RPMI7951 (cell line): ENCODE measurements around the gene SEPTIN3. TPM values are rescaled to one million over a fixed set of nuclear protein-coding genes. Genes with fewer than 3 reads are reported as not detected.

Experiments
- DNase-seq: peaks from one replicate; pipeline ENCODE4 v3.0.0-alpha.2; 2012; ENCODE audit warnings: low read depth
- total RNA-seq: library from RNA; depleted of rRNA; stranded (reverse); fragments of >200 nt; shearing (Covaris generic); gene quantifications from 2 replicates; pipeline ENCODE4 v1.2.3, GENCODE V29; 2014; rRNA removed

SEPTIN3 gene
- total RNA-seq, 1 experiment from 2014 or later = 0.36 TPM

- no peak for DNase-seq
Measured at GRCh38 chr22:42016111-42016510, 46.9 kb downstream of the SEPTIN3 start.

GRCh38 chr22:42018224-42018623 is 49.0 kb downstream of the SEPTIN3 start:
- DNase-seq = no peak

Other genes starting within 250 kb of the SEPTIN3 start
- gene CCDC134, start 168.8 kb upstream of the SEPTIN3 start, total RNA-seq = 8.1 and 11.2 TPM in 2 replicates
- 27.4 and 27.6 TPM in 2 replicates for gene SREBF2, start 136.3 kb upstream of the SEPTIN3 start, total RNA-seq
- not detected in 2 replicates for gene SHISA8, start 54.4 kb upstream of the SEPTIN3 start, total RNA-seq
- not detected in 2 replicates for gene TNFRSF13C, start 42.6 kb upstream of the SEPTIN3 start, total RNA-seq
- 50.3 and 57.6 TPM in 2 replicates for gene CENPM, start 22.3 kb upstream of the SEPTIN3 start, total RNA-seq
- 0.12 and 0.39 TPM in 2 replicates for gene WBP2NL, start 29.3 kb downstream of the SEPTIN3 start, total RNA-seq
- 25.8 and 35.4 TPM in 2 replicates for gene NAGA, start 101.4 kb downstream of the SEPTIN3 start, total RNA-seq
- gene PHETA2, start 104.8 kb downstream of the SEPTIN3 start, total RNA-seq = 5.2 and 7.5 TPM in 2 replicates
- gene SMDT1, start 110.3 kb downstream of the SEPTIN3 start, total RNA-seq = 7.2 and 9.5 TPM in 2 replicates
- gene NDUFA6, start 121.3 kb downstream of the SEPTIN3 start, total RNA-seq = 96.1 and 105 TPM in 2 replicates
- gene CYP2D6, start 161.4 kb downstream of the SEPTIN3 start, total RNA-seq = not detected in 2 replicates